Activated CD8-positive, alpha-beta T cell treated with anti-CD3 and anti-CD28 coated beads, Interleukin-2, amount 10 ng/mL, durations not matched to agents 7 days and 5 days (primary cell): ENCODE results near the gene EEF2KMT. TPM values are rescaled to one million over a fixed set of nuclear protein-coding genes. Genes with fewer than 3 reads are reported as not detected.

Experiments
- ATAC-seq: fragments of 150-1000 bp; cut with Tn5 transposase; one replicate; pipeline ENCODE4 v1.10.0; 2021; ENCODE audit warnings: moderate library complexity
- CTCF ChIA-PET: fragments of 350-600 bp; sonication (Branson Sonifier 250); formaldehyde crosslinking; loops from one replicate; lab custom pipeline; 2021; ENCODE audit warnings: antibody characterized with exemption; lab: Charles Lee
- POLR2A ChIA-PET: fragments of 350-600 bp; sonication (Branson Sonifier 250); formaldehyde crosslinking; loops from one replicate; lab custom pipeline; 2021; ENCODE audit warnings: antibody characterized with exemption; lab: Charles Lee
- DNase-seq: peaks from one replicate; pipeline ENCODE4 v3.0.0-alpha.2; 2020
- H3K27ac Mint-ChIP-seq: one replicate; pipeline ENCODE4 v1.8.0; 2021; ENCODE audit warnings: mild to moderate bottlenecking, mixed read lengths
- H3K27me3 Mint-ChIP-seq: one replicate; pipeline ENCODE4 v1.8.0; 2021; ENCODE audit warnings: low read depth, mixed read lengths
- H3K36me3 Mint-ChIP-seq: one replicate; pipeline ENCODE4 v1.8.0; 2021; ENCODE audit warnings: low read depth, mixed read lengths
- H3K4me1 Mint-ChIP-seq: one replicate; pipeline ENCODE4 v1.8.0; 2021; ENCODE audit warnings: low read depth, mixed read lengths
- H3K4me3 Mint-ChIP-seq: one replicate; pipeline ENCODE4 v1.8.0; 2021; ENCODE audit warnings: mild to moderate bottlenecking, mixed read lengths
- H3K9me3 Mint-ChIP-seq: one replicate; pipeline ENCODE4 v1.8.0; 2022; ENCODE audit warnings: mixed read lengths; ENCODE audit not compliant: insufficient read depth
- total RNA-seq, 2 experiments: library from RNA; stranded (reverse); gene quantifications; one replicate each; pipeline ENCODE4 v1.2.3, GENCODE V29; 2021

Gene EEF2KMT
- total RNA-seq, 2 experiments from 2014 or later, result 11.2 to 11.5 TPM

- ATAC-seq (no peak), DNase-seq (no peak)
- H3K4me3 Mint-ChIP-seq, result no peak overlapping the region
- H3K4me1 Mint-ChIP-seq, result no peaks in the 10 kb centered on the region
- ChIA-PET CTCF (no interaction called here), POLR2A (no interaction called here)
- H3K27ac Mint-ChIP-seq, result no peak overlapping the region
- no peaks in the 10 kb centered on the region for H3K36me3 Mint-ChIP-seq
- H3K9me3 Mint-ChIP-seq, result no peaks in the 10 kb centered on the region
- no peaks in the 10 kb centered on the region for H3K27me3 Mint-ChIP-seq
Observed at GRCh38 chr16:5065326-5065725, 32.3 kb downstream of the EEF2KMT start.

- ATAC-seq (no peak), DNase-seq (no peak)
- Mint-ChIP-seq H3K36me3 (no peaks in the 10 kb centered on the region), H3K4me1 (no peaks in the 10 kb centered on the region), H3K27me3 (no peaks in the 10 kb centered on the region), H3K4me3 (no peak overlapping the region), H3K27ac (no peak overlapping the region), H3K9me3 (no peaks in the 10 kb centered on the region)
- POLR2A ChIA-PET, result no interaction called here
- CTCF ChIA-PET, result no interaction called here
Observed at GRCh38 chr16:5064915-5065314, 32.7 kb downstream of the EEF2KMT start.

GRCh38 chr16:5062790-5063765 is 34.5 kb downstream of the EEF2KMT start:
- Mint-ChIP-seq H3K27ac (no peak overlapping the region), H3K9me3 (no peaks in the 10 kb centered on the region), H3K4me3 (no peak overlapping the region), H3K4me1 (no peaks in the 10 kb centered on the region), H3K36me3 (no peaks in the 10 kb centered on the region), H3K27me3 (no peaks in the 10 kb centered on the region)
- ChIA-PET POLR2A (interaction anchor here (1.5 kb wide), 1 partner anchor 8 kb away, joined by 4 read pairs; the partner anchor contains the start of gene ALG1), CTCF (no interaction called here)
- DNase-seq (no peak), ATAC-seq (no peak)

- no peaks in the 10 kb centered on the region for H3K4me1 Mint-ChIP-seq
- DNase-seq (no peak), ATAC-seq (no peak)
- ChIA-PET CTCF (no interaction called here), POLR2A (interaction anchor here (1.5 kb wide), 1 partner anchor 9 kb away, joined by 4 read pairs; the partner anchor contains the start of gene ALG1)
- no peak overlapping the region for H3K27ac Mint-ChIP-seq
- H3K27me3 Mint-ChIP-seq, result no peaks in the 10 kb centered on the region
- no peaks in the 10 kb centered on the region for H3K36me3 Mint-ChIP-seq
- no peaks in the 10 kb centered on the region for H3K9me3 Mint-ChIP-seq
- H3K4me3 Mint-ChIP-seq, result no peak overlapping the region
Observed at GRCh38 chr16:5062051-5062450, 35.5 kb downstream of the EEF2KMT start.

- no peak overlapping the region for H3K27ac Mint-ChIP-seq
- no peak overlapping the region for H3K4me3 Mint-ChIP-seq
- ATAC-seq (no peak), DNase-seq (no peak)
- no peaks in the 10 kb centered on the region for H3K36me3 Mint-ChIP-seq
- H3K9me3 Mint-ChIP-seq, result no peaks in the 10 kb centered on the region
- POLR2A ChIA-PET, result no interaction called here
- no peaks in the 10 kb centered on the region for H3K27me3 Mint-ChIP-seq
- H3K4me1 Mint-ChIP-seq, result peaks cover 4% of the 10 kb centered on the region
- CTCF ChIA-PET, result no interaction called here
Observed at GRCh38 chr16:5060073-5060641, 37.4 kb downstream of the EEF2KMT start.

- ChIA-PET CTCF (no interaction called here), POLR2A (no interaction called here)
- H3K27ac Mint-ChIP-seq, result no peak overlapping the region
- DNase-seq, result no peak
- H3K4me3 Mint-ChIP-seq, result no peak overlapping the region
- H3K4me1 Mint-ChIP-seq, result peaks cover 4% of the 10 kb centered on the region
- no peaks in the 10 kb centered on the region for H3K9me3 Mint-ChIP-seq
- ATAC-seq, result no peak
- H3K27me3 Mint-ChIP-seq, result no peaks in the 10 kb centered on the region
- H3K36me3 Mint-ChIP-seq, result no peaks in the 10 kb centered on the region
Observed at GRCh38 chr16:5059386-5060072, 38.1 kb downstream of the EEF2KMT start.

GRCh38 chr16:5058476-5058875 is 39.1 kb downstream of the EEF2KMT start:
- no peak for ATAC-seq
- ChIA-PET CTCF (interaction anchor here (1.4 kb wide), 1 partner anchor 14 kb away, joined by 3 read pairs; no protein-coding TSS in a partner anchor), POLR2A (no interaction called here)

GRCh38 chr16:5056352-5056751 is 41.2 kb downstream of the EEF2KMT start:
- no peaks in the 10 kb centered on the region for H3K9me3 Mint-ChIP-seq
- CTCF ChIA-PET, result interaction anchor here (0.6 to 2.2 kb wide), 13 partner anchors 8 to 560 kb away, joined by 3 to 8 read pairs (median 4); partner anchors contain the start of genes ALG1 and NAGPA
- POLR2A ChIA-PET, result interaction anchor here (0.8 kb wide), 1 partner anchor 16 kb away, joined by 3 read pairs; no protein-coding TSS in a partner anchor
- DNase-seq, result peak; percentile 67
- H3K4me3 Mint-ChIP-seq, result no peak overlapping the region
- peak; percentile 92 for ATAC-seq
- no peak overlapping the region for H3K27ac Mint-ChIP-seq
- H3K27me3 Mint-ChIP-seq, result no peaks in the 10 kb centered on the region
- peaks cover 4% of the 10 kb centered on the region for H3K4me1 Mint-ChIP-seq
- no peaks in the 10 kb centered on the region for H3K36me3 Mint-ChIP-seq

More at GRCh38 chr16:5058476-5058875, 39.1 kb downstream of the EEF2KMT start:
- no peak for DNase-seq
- Mint-ChIP-seq H3K27me3 (no peaks in the 10 kb centered on the region), H3K36me3 (no peaks in the 10 kb centered on the region), H3K9me3 (no peaks in the 10 kb centered on the region), H3K4me1 (peaks cover 4% of the 10 kb centered on the region), H3K27ac (no peak overlapping the region), H3K4me3 (no peak overlapping the region)

GRCh38 chr16:5054876-5055865 is 42.4 kb downstream of the EEF2KMT start:
- no peak overlapping the region for H3K4me3 Mint-ChIP-seq
- H3K9me3 Mint-ChIP-seq, result no peaks in the 10 kb centered on the region
- H3K27me3 Mint-ChIP-seq, result peaks cover 3% of the 10 kb centered on the region
- ATAC-seq, result no peak
- ChIA-PET POLR2A (no interaction called here), CTCF (interaction anchor here (1.0 to 1.7 kb wide), 3 partner anchors 9 to 37 kb away, joined by 3 to 6 read pairs (median 3); partner anchors contain the start of gene NAGPA)
- no peak overlapping the region for H3K27ac Mint-ChIP-seq
- H3K36me3 Mint-ChIP-seq, result no peaks in the 10 kb centered on the region
- peaks cover 4% of the 10 kb centered on the region for H3K4me1 Mint-ChIP-seq
- DNase-seq, result no peak

- CTCF ChIA-PET, result no interaction called here
Observed at GRCh38 chr16:5046914-5047313, 50.7 kb downstream of the EEF2KMT start.

More at GRCh38 chr16:5046914-5047313, 50.7 kb downstream of the EEF2KMT start:
- H3K27me3 Mint-ChIP-seq, result peaks cover 6% of the 10 kb centered on the region
- DNase-seq (no peak), ATAC-seq (no peak)
- H3K9me3 Mint-ChIP-seq, result no peaks in the 10 kb centered on the region
- no peaks in the 10 kb centered on the region for H3K4me1 Mint-ChIP-seq
- H3K27ac Mint-ChIP-seq, result no peak overlapping the region
- H3K4me3 Mint-ChIP-seq, result no peak overlapping the region
- POLR2A ChIA-PET, result no interaction called here
- no peaks in the 10 kb centered on the region for H3K36me3 Mint-ChIP-seq
